Naive thymus-derived CD4-positive, alpha-beta T cell (primary cell): ENCODE results near the gene TCAF1. TPM values are rescaled to one million over a fixed set of nuclear protein-coding genes. Genes with fewer than 3 reads are reported as not detected.
A peak's percentile ranks its signal among the peaks of the same experiment; 100 is the strongest.

Experiments used
- ATAC-seq: fragments of 150-1000 bp; cut with Tn5 transposase; 2 replicates; pipeline ENCODE4 v1.10.0; 2021; ENCODE audit warnings: mild to moderate bottlenecking, moderate library complexity
- CTCF ChIA-PET: fragments of 350-600 bp; sonication (Branson Sonifier 250); formaldehyde crosslinking; loops from one replicate; lab custom pipeline; 2021; ENCODE audit warnings: antibody characterized with exemption; lab: Charles Lee
- POLR2A ChIA-PET: fragments of 350-600 bp; sonication (Branson Sonifier 250); formaldehyde crosslinking; loops from one replicate; lab custom pipeline; 2021; ENCODE audit warnings: antibody characterized with exemption, inconsistent platforms; lab: Charles Lee
- DNase-seq, 9 donors: peaks; one replicate each; pipeline versions ENCODE4 v3.0.0 to v3.0.0-alpha.2; 2020 to 2022; ENCODE audit warnings: mixed read lengths in 1 of 9
- H3K27ac ChIP-seq: one replicate; pipeline ENCODE4 v1.7.0; 2013; ENCODE audit warnings: mild to moderate bottlenecking, low read depth, low read length, moderate library complexity
- H3K27me3 ChIP-seq, 2 donors: one replicate each; pipeline ENCODE4 v1.7.0; 2013; ENCODE audit warnings: low read length in 2 of 2, mild to moderate bottlenecking in 2 of 2, moderate library complexity in 2 of 2; ENCODE audit not compliant: control insufficient read depth in 2 of 2, insufficient read depth in 2 of 2
- H3K36me3 ChIP-seq, 3 experiments: 1 replicate in 2 of 3; 2 replicates in 1 of 3; pipeline ENCODE4 v1.7.0; 2013; ENCODE audit warnings: low read length in 3 of 3, mild to moderate bottlenecking in 3 of 3, moderate library complexity in 1 of 3; ENCODE audit not compliant: insufficient read depth in 3 of 3, control insufficient read depth in 2 of 3
- H3K4me1 ChIP-seq, 2 donors: one replicate each; pipeline ENCODE4 v1.7.0; 2013; ENCODE audit warnings: low read length in 2 of 2, mild to moderate bottlenecking in 2 of 2, moderate library complexity in 1 of 2; ENCODE audit not compliant: control insufficient read depth in 2 of 2, insufficient read depth in 2 of 2
- H3K4me3 ChIP-seq: 2 replicates; pipeline ENCODE4 v1.7.0; 2013; ENCODE audit warnings: mild to moderate bottlenecking, low read length
- H3K9me3 ChIP-seq, 3 experiments: 1 replicate in 2 of 3; 2 replicates in 1 of 3; pipeline ENCODE4 v1.7.0; 2013; ENCODE audit warnings: low read length in 3 of 3; ENCODE audit not compliant: control insufficient read depth in 2 of 3
- H3K27ac Mint-ChIP-seq, 9 donors: one replicate each; pipeline ENCODE4 v1.8.0; 2020 to 2022; ENCODE audit warnings: mixed read lengths in 9 of 9, mild to moderate bottlenecking in 8 of 9, moderate library complexity in 5 of 9, inconsistent platforms in 2 of 9
- H3K27me3 Mint-ChIP-seq, 5 donors: one replicate each; pipeline ENCODE4 v1.8.0; 2021 to 2022; ENCODE audit warnings: mixed read lengths in 5 of 5, mild to moderate bottlenecking in 1 of 5
- H3K36me3 Mint-ChIP-seq, 5 donors: one replicate each; pipeline ENCODE4 v1.8.0; 2020 to 2022; ENCODE audit warnings: mixed read lengths in 5 of 5, mild to moderate bottlenecking in 3 of 5, inconsistent platforms in 1 of 5
- H3K4me1 Mint-ChIP-seq, 7 donors: one replicate each; pipeline ENCODE4 v1.8.0; 2020 to 2022; ENCODE audit warnings: mixed read lengths in 7 of 7, mild to moderate bottlenecking in 3 of 7, inconsistent platforms in 1 of 7
- H3K4me3 Mint-ChIP-seq, 10 donors: one replicate each; pipeline ENCODE4 v1.8.0; 2020 to 2022; ENCODE audit warnings: mild to moderate bottlenecking in 10 of 10, mixed read lengths in 10 of 10, moderate library complexity in 6 of 10, inconsistent platforms in 2 of 10
- H3K9me3 Mint-ChIP-seq, 11 donors: one replicate each; pipeline ENCODE4 v1.8.0; 2020 to 2022; ENCODE audit warnings: mixed read lengths in 11 of 11, mild to moderate bottlenecking in 4 of 11, inconsistent platforms in 1 of 11, moderate library complexity in 1 of 11
- intact Hi-C, 2 donors: fragments of 100-400 bp; cut with micrococcal nuclease; formaldehyde crosslinking; loops; one replicate each; pipeline ENCODE4 v1.15.1; 2023
- polyA plus RNA-seq, 2 donors: library from polyadenylated mRNA; unstranded; fragments of 300-500 nt; fragmentation: Illumina TruSeq; gene quantifications; one replicate each; pipeline ENCODE4 v1.2.3, GENCODE V29; 2021
- total RNA-seq, 6 experiments: library from RNA in 5 of 6; stranded (reverse) in 5 of 6; gene quantifications; 1 replicate in 5 of 6; 2 replicates in 1 of 6; pipeline ENCODE4 v1.2.3 and lab custom pipeline; 2021 to 2026

The TCAF1 gene
- total and polyA plus RNA-seq, 7 experiments from 2014 or later, result 6.8 to 19.4 (median 11.1) TPM

- ChIA-PET CTCF (interaction anchor here (0.6 to 1.0 kb wide), 2 partner anchors 83 to 231 kb away, joined by 3 to 4 read pairs; no protein-coding TSS in a partner anchor), POLR2A (no interaction called here)
- Histone ChIP-seq H3K27ac (no peak overlapping the region), H3K9me3 (peaks cover 0 to 5% (median 0%) of the 10 kb centered on the region in 3 experiments), H3K36me3 (peaks cover 0 to under 1% (median 0%) of the 10 kb centered on the region in 3 experiments), H3K27me3 (no peaks in the 10 kb centered on the region), H3K4me1 (peaks cover 4 to 10% of the 10 kb centered on the region in 2 donors), H3K4me3 (no peak overlapping the region)
- no peak overlapping the region for H3K4me3 Mint-ChIP-seq
- H3K27me3 Mint-ChIP-seq, result no peaks in the 10 kb centered on the region
- no peak overlapping the region for H3K27ac Mint-ChIP-seq
- H3K4me1 Mint-ChIP-seq, result peaks cover 10 to 46% (median 28%) of the 10 kb centered on the region in 7 donors
- H3K36me3 Mint-ChIP-seq, result peaks cover 0 to 20% (median under 1%) of the 10 kb centered on the region in 5 donors
- ATAC-seq (no peak), DNase-seq (no peak)
- intact Hi-C loops, result loop anchor here in 1 of 2 donors (5.0 kb wide), 1 partner anchor 404 kb away; no protein-coding TSS in a partner anchor
- peaks cover 0 to 19% (median 5%) of the 10 kb centered on the region in 11 donors for H3K9me3 Mint-ChIP-seq
Observed at GRCh38 chr7:143896667-143897066, 5.3 kb downstream of the TCAF1 start.

GRCh38 chr7:143892527-143893300 lies 9.3 kb downstream of the TCAF1 start:
- no peaks in the 10 kb centered on the region for H3K36me3 ChIP-seq
- peaks cover 0 to 8% (median 0%) of the 10 kb centered on the region in 3 experiments for H3K9me3 ChIP-seq
- ATAC-seq (peak; percentile 65), DNase-seq (no peak)
- Mint-ChIP-seq H3K4me1 (peaks cover 0 to 14% (median 3%) of the 10 kb centered on the region in 7 donors), H3K4me3 (no peak overlapping the region), H3K27ac (no peak overlapping the region), H3K36me3 (peaks cover 9 to 54% (median 33%) of the 10 kb centered on the region in 5 donors), H3K9me3 (peaks cover 4 to 49% (median 16%) of the 10 kb centered on the region in 11 donors), H3K27me3 (peaks cover 0 to 25% (median 18%) of the 10 kb centered on the region in 5 donors)
- POLR2A ChIA-PET, result no interaction called here
- H3K4me1 ChIP-seq, result no peaks in the 10 kb centered on the region
- H3K27me3 ChIP-seq, result peaks cover 0 to 2% of the 10 kb centered on the region in 2 donors
- CTCF ChIA-PET, result interaction anchor here (1.0 kb wide), 1 partner anchor 9 kb away, joined by 3 read pairs; the partner anchor contains the start of gene TCAF1
- intact Hi-C loops, result loop anchor here in 1 of 2 donors (1.0 kb wide), 1 partner anchor 8 kb away; no protein-coding TSS in a partner anchor
- H3K27ac ChIP-seq, result no peak overlapping the region
- H3K4me3 ChIP-seq, result no peak overlapping the region

GRCh38 chr7:143891457-143891856 lies 10.5 kb downstream of the TCAF1 start:
- DNase-seq, result no peak
- Mint-ChIP-seq H3K9me3 (peaks cover 4 to 49% (median 16%) of the 10 kb centered on the region in 11 donors), H3K27me3 (peaks cover 6 to 36% (median 30%) of the 10 kb centered on the region in 5 donors), H3K36me3 (peaks cover 9 to 58% (median 37%) of the 10 kb centered on the region in 5 donors), H3K4me1 (peaks cover 3 to 18% (median 6%) of the 10 kb centered on the region in 7 donors), H3K27ac (no peak overlapping the region), H3K4me3 (no peak overlapping the region)
- Histone ChIP-seq H3K27ac (no peak overlapping the region), H3K27me3 (peaks cover 0 to 10% of the 10 kb centered on the region in 2 donors), H3K4me1 (no peaks in the 10 kb centered on the region), H3K4me3 (no peak overlapping the region), H3K36me3 (no peaks in the 10 kb centered on the region), H3K9me3 (peaks cover 0 to 8% (median 0%) of the 10 kb centered on the region in 3 experiments)
- CTCF ChIA-PET, result no interaction called here
- POLR2A ChIA-PET, result no interaction called here
- no peak for ATAC-seq
- intact Hi-C loops, result no loop called here

GRCh38 chr7:143890558-143890957 lies 11.4 kb downstream of the TCAF1 start:
- H3K27me3 Mint-ChIP-seq, result peaks cover 12 to 41% (median 34%) of the 10 kb centered on the region in 5 donors
- peaks cover 3 to 16% (median 8%) of the 10 kb centered on the region in 7 donors for H3K4me1 Mint-ChIP-seq
- intact Hi-C loops, result no loop called here
- H3K36me3 Mint-ChIP-seq, result peaks cover 9 to 57% (median 37%) of the 10 kb centered on the region in 5 donors
- Histone ChIP-seq H3K9me3 (peaks cover 0 to 8% (median 0%) of the 10 kb centered on the region in 3 experiments), H3K27me3 (peaks cover 0 to 16% of the 10 kb centered on the region in 2 donors), H3K4me3 (no peak overlapping the region), H3K36me3 (no peaks in the 10 kb centered on the region), H3K4me1 (no peaks in the 10 kb centered on the region), H3K27ac (no peak overlapping the region)
- H3K27ac Mint-ChIP-seq, result no peak overlapping the region
- H3K9me3 Mint-ChIP-seq, result peaks cover 4 to 49% (median 16%) of the 10 kb centered on the region in 11 donors
- DNase-seq (no peak), ATAC-seq (no peak)
- POLR2A ChIA-PET, result no interaction called here
- CTCF ChIA-PET, result interaction anchor here (1.5 kb wide), 1 partner anchor 10 kb away, joined by 4 read pairs; no protein-coding TSS in a partner anchor
- H3K4me3 Mint-ChIP-seq, result no peak overlapping the region

GRCh38 chr7:143889068-143889467 lies 12.9 kb downstream of the TCAF1 start:
- CTCF ChIA-PET, result interaction anchor here (0.8 kb wide), 1 partner anchor 533 kb away, joined by 3 read pairs; no protein-coding TSS in a partner anchor
- H3K27me3 Mint-ChIP-seq, result peaks cover 16 to 55% (median 41%) of the 10 kb centered on the region in 5 donors

GRCh38 chr7:143886826-143887477 lies 15.0 kb downstream of the TCAF1 start:
- H3K27ac ChIP-seq, result no peak overlapping the region
- DNase-seq (no peak), ATAC-seq (no peak)
- H3K36me3 ChIP-seq, result no peaks in the 10 kb centered on the region
- peaks cover 0 to 23% of the 10 kb centered on the region in 2 donors for H3K27me3 ChIP-seq
- peaks cover 0 to 4% (median 0%) of the 10 kb centered on the region in 3 experiments for H3K9me3 ChIP-seq
- H3K36me3 Mint-ChIP-seq, result peaks cover 9 to 48% (median 40%) of the 10 kb centered on the region in 5 donors
- ChIA-PET CTCF (no interaction called here), POLR2A (no interaction called here)
- H3K4me1 ChIP-seq, result peaks cover 0 to 9% of the 10 kb centered on the region in 2 donors
- H3K27ac Mint-ChIP-seq, result peak overlapping the region in 1 of 9 donors; percentile 34
- peaks cover 4 to 42% (median 14%) of the 10 kb centered on the region in 11 donors for H3K9me3 Mint-ChIP-seq
- no peak overlapping the region for H3K4me3 ChIP-seq
- intact Hi-C loops, result no loop called here
- H3K4me1 Mint-ChIP-seq, result peaks cover 13 to 38% (median 21%) of the 10 kb centered on the region in 7 donors
- H3K27me3 Mint-ChIP-seq, result peaks cover 32 to 73% (median 58%) of the 10 kb centered on the region in 5 donors
- H3K4me3 Mint-ChIP-seq, result peak overlapping the region in 1 of 10 donors; percentile 33

More at GRCh38 chr7:143889068-143889467, 12.9 kb downstream of the TCAF1 start:
- POLR2A ChIA-PET, result no interaction called here
- no peak overlapping the region for H3K27ac ChIP-seq
- DNase-seq (no peak), ATAC-seq (no peak)
- Mint-ChIP-seq H3K4me1 (peaks cover 7 to 21% (median 11%) of the 10 kb centered on the region in 7 donors), H3K27ac (no peak overlapping the region), H3K36me3 (peaks cover 9 to 51% (median 40%) of the 10 kb centered on the region in 5 donors), H3K4me3 (no peak overlapping the region), H3K9me3 (peaks cover 4 to 48% (median 16%) of the 10 kb centered on the region in 11 donors)
- H3K27me3 ChIP-seq, result peaks cover 0 to 20% of the 10 kb centered on the region in 2 donors
- intact Hi-C loops, result no loop called here
- no peak overlapping the region for H3K4me3 ChIP-seq
- H3K9me3 ChIP-seq, result peaks cover 0 to 8% (median 0%) of the 10 kb centered on the region in 3 experiments
- peaks cover 0 to 4% of the 10 kb centered on the region in 2 donors for H3K4me1 ChIP-seq
- H3K36me3 ChIP-seq, result no peaks in the 10 kb centered on the region
